HCT116 (cell line): ENCODE results near the gene OR2H2. TPM values are rescaled to one million over a fixed set of nuclear protein-coding genes. Genes with fewer than 3 reads are reported as not detected.

Source experiments
- ATAC-seq: fragments of 200-7000 bp; cut with Tn5 transposase; 2 replicates; pipeline ENCODE4 v1.9.1; 2020; ENCODE audit warnings: mild to moderate bottlenecking, moderate library complexity
- BruUV-seq: library from RNA; stranded (reverse); fragments of 400-500 nt; replicated peaks from 2 replicates; lab custom pipeline; 2021; lab: Mats Ljungman, UMichigan
- CTCF ChIA-PET: fragments of 300-600 bp; sonication (Branson Sonifier 250); formaldehyde crosslinking; loops from one replicate; lab custom pipeline; 2021; ENCODE audit warnings: antibody characterized with exemption; lab: Charles Lee
- POLR2A ChIA-PET: fragments of 300-600, 350-600 bp; sonication (Branson Sonifier 250); formaldehyde crosslinking; loops from one replicate; lab custom pipeline; 2021; ENCODE audit warnings: antibody characterized with exemption; lab: Charles Lee
- RAD21 ChIA-PET, 2 experiments: fragments of 300-600 bp; sonication (Branson Sonifier 250); formaldehyde crosslinking; loops; one replicate each; lab custom pipeline; 2023; ENCODE audit warnings: low total read pairs in 2 of 2; ENCODE audit not compliant: uncharacterized antibody in 2 of 2, unreplicated experiment in 2 of 2, low non-redundant PET in 1 of 2; lab: Charles Lee
- DNase-seq: peaks from one replicate; pipeline ENCODE4 v3.0.0-alpha.2; 2010; ENCODE audit warnings: low read depth, low spot score
- H2AFZ ChIP-seq: fragments of 200-600 bp; shearing (Covaris generic), sonication (generic); 2 replicates; pipeline ENCODE4 v1.6.1; 2017; ENCODE audit warnings: low read depth, mixed run types, mixed read lengths, antibody characterized with exemption, low read length; ENCODE audit not compliant: poor library complexity, severe bottlenecking
- H3K27ac ChIP-seq: 2 replicates; pipeline ENCODE4 v1.5.1; 2012; ENCODE audit warnings: low read depth, low read length
- H3K27me3 ChIP-seq: fragments of 200-600 bp; sonication (generic); 2 replicates; pipeline ENCODE4 v1.6.1; 2016; ENCODE audit warnings: mixed run types, low read length, mixed read lengths; ENCODE audit not compliant: insufficient read depth
- H3K36me3 ChIP-seq, 2 experiments: fragments of 200-500 bp in 1 of 2; fragments of 200-600 bp in 1 of 2; sonication (Bioruptor generic) in 1 of 2; sonication (generic) in 1 of 2; 2 replicates each; pipeline versions ENCODE4 v1.5.1 to v1.6.1; 2014 to 2016; ENCODE audit warnings: low read length in 2 of 2, inconsistent platforms in 1 of 2, mixed read lengths in 1 of 2, mixed run types in 1 of 2; ENCODE audit not compliant: insufficient read depth in 2 of 2, control insufficient read depth in 1 of 2
- H3K4me1 ChIP-seq, 2 experiments: fragments of 200-600 bp in 1 of 2; sonication (generic) in 1 of 2; 2 replicates each; pipeline versions ENCODE4 v1.5.1 to v1.6.1; 2012 to 2017; ENCODE audit warnings: low read length in 2 of 2, inconsistent platforms in 1 of 2, mild to moderate bottlenecking in 1 of 2, mixed read lengths in 1 of 2, mixed run types in 1 of 2, moderate library complexity in 1 of 2; ENCODE audit not compliant: insufficient read depth in 2 of 2, control insufficient read depth in 1 of 2
- H3K4me2 ChIP-seq: fragments of 200-600 bp; sonication (generic); 2 replicates; pipeline ENCODE4 v1.6.1; 2017; ENCODE audit warnings: mixed run types, low read length, mixed read lengths
- H3K4me3 ChIP-seq, 2 experiments: fragments of 200-600 bp in 1 of 2; sonication (generic) in 1 of 2; replicated peaks in 1 of 2; 2 replicates each; pipeline ENCODE4 v1.5.1; 2011 to 2016; ENCODE audit warnings: low read length in 2 of 2, control low read depth in 1 of 2, low read depth in 1 of 2, mild to moderate bottlenecking in 1 of 2, mixed read lengths in 1 of 2, mixed run types in 1 of 2
- H3K79me2 ChIP-seq: fragments of 200-600 bp; sonication (generic); 2 replicates; pipeline ENCODE4 v1.6.1; 2017; ENCODE audit warnings: mild to moderate bottlenecking, mixed run types, low read length, moderate library complexity, mixed read lengths; ENCODE audit not compliant: insufficient read depth
- H3K9ac ChIP-seq: fragments of 200-600 bp; sonication (generic); 2 replicates; pipeline ENCODE4 v1.6.1; 2016; ENCODE audit warnings: low read length, mixed read lengths
- H3K9me2 ChIP-seq: fragments of 200-600 bp; sonication (generic), shearing (Covaris generic); 2 replicates; pipeline ENCODE4 v1.6.1; 2017; ENCODE audit warnings: mixed run types, mild to moderate bottlenecking, moderate library complexity; ENCODE audit not compliant: insufficient read depth
- H3K9me3 ChIP-seq, 2 experiments: fragments of 200-500 bp in 1 of 2; fragments of 200-600 bp in 1 of 2; sonication (Bioruptor generic) in 1 of 2; sonication (generic) in 1 of 2; 2 replicates each; pipeline ENCODE4 v1.6.1; 2014 to 2017; ENCODE audit warnings: low read length in 2 of 2, mixed read lengths in 2 of 2, inconsistent platforms in 1 of 2, low read depth in 1 of 2, mild to moderate bottlenecking in 1 of 2, mixed run types in 1 of 2, moderate library complexity in 1 of 2; ENCODE audit not compliant: control insufficient read depth in 1 of 2, insufficient read depth in 1 of 2
- H4K20me1 ChIP-seq: fragments of 200-600 bp; sonication (generic), shearing (Covaris generic); 2 replicates; pipeline ENCODE4 v1.6.1; 2017; ENCODE audit warnings: mixed run types, mild to moderate bottlenecking, moderate library complexity; ENCODE audit not compliant: insufficient read depth
- CEBPB ChIP-seq: IDR thresholded peaks from 2 replicates; pipeline ENCODE4 v1.6.1; 2012; ENCODE audit warnings: low read depth
- POLR2A ChIP-seq: IDR thresholded peaks from 2 replicates; pipeline ENCODE4 v1.7.0; 2011; ENCODE audit warnings: borderline replicate concordance; ENCODE audit not compliant: insufficient read depth, insufficient read length; ENCODE audit errors: extremely low read depth
- TCF7L2 ChIP-seq: IDR thresholded peaks from 2 replicates; pipeline ENCODE4 v1.7.0; 2011; ENCODE audit warnings: borderline replicate concordance, inconsistent platforms; ENCODE audit not compliant: insufficient read depth, insufficient read length; ENCODE audit errors: extremely low read depth
- intact Hi-C: fragments of 100-400 bp; cut with micrococcal nuclease; formaldehyde crosslinking; loops from 2 replicates; pipeline ENCODE4 v1.10.0; 2022
- total RNA-seq: library from RNA; stranded (reverse); gene quantifications from one replicate; pipeline ENCODE4 v1.2.1, GENCODE V29; 2021; ENCODE audit not compliant: unreplicated experiment
- TF ChIP-seq, protein P1 (sequence below), 3 experiments: fragments of 200-600 bp in 1 of 3; sonication (generic) in 1 of 3; IDR thresholded peaks in 2 of 3; conservative IDR thresholded peaks in 1 of 3; 2 replicates each; pipeline ENCODE4 v1.5.1; 2012 to 2017; ENCODE audit warnings: low read depth in 2 of 3, low read length in 2 of 3, antibody characterized with exemption in 1 of 3, borderline replicate concordance in 1 of 3, control low read depth in 1 of 3, mild to moderate bottlenecking in 1 of 3, mixed read lengths in 1 of 3, mixed run types in 1 of 3, moderate library complexity in 1 of 3; ENCODE audit not compliant: insufficient read depth in 1 of 3
- TF ChIP-seq, protein P2 (sequence below): IDR thresholded peaks from 2 replicates; pipeline ENCODE4 v1.6.1; 2012

Gene OR2H2
- total RNA-seq, 1 experiment from 2014 or later = not detected

DNA sequence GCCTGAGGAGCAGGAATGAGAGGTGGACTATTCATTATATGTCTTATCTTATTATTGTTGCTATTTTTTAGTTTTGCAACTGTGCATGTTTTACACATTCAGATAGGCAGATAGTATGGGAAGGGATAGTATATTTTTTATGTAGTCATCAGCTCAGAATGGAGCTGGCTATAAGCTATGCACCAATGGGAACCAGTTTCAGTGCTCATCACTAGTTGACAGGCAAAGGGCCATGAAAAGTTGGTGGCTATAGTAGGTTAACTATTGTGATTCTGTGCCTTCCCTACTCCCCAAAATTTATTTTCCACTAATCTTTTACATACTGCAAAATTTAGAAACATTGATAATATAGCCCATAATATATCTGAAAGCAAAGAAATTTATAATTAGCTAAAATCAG lies 20.0 kb upstream of the OR2H2 start (continued):
- TF ChIP-seq, protein P1, sequence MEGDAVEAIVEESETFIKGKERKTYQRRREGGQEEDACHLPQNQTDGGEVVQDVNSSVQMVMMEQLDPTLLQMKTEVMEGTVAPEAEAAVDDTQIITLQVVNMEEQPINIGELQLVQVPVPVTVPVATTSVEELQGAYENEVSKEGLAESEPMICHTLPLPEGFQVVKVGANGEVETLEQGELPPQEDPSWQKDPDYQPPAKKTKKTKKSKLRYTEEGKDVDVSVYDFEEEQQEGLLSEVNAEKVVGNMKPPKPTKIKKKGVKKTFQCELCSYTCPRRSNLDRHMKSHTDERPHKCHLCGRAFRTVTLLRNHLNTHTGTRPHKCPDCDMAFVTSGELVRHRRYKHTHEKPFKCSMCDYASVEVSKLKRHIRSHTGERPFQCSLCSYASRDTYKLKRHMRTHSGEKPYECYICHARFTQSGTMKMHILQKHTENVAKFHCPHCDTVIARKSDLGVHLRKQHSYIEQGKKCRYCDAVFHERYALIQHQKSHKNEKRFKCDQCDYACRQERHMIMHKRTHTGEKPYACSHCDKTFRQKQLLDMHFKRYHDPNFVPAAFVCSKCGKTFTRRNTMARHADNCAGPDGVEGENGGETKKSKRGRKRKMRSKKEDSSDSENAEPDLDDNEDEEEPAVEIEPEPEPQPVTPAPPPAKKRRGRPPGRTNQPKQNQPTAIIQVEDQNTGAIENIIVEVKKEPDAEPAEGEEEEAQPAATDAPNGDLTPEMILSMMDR (IDR thresholded peaks at IDR 0.05 in 2 of 3, conservative IDR thresholded peaks at IDR 0.05 in 1 of 3; ENCODE audit: borderline replicate concordance in 1 of 3, insufficient read depth in 1 of 3, low read depth in 2 of 3, low read length in 2 of 3) = no peak
- no peak for TF ChIP-seq POLR2A
- no peak for TF ChIP-seq TCF7L2
- no peak for TF ChIP-seq CEBPB
- TF ChIP-seq, all 23 proteins: peak for 0

DNA sequence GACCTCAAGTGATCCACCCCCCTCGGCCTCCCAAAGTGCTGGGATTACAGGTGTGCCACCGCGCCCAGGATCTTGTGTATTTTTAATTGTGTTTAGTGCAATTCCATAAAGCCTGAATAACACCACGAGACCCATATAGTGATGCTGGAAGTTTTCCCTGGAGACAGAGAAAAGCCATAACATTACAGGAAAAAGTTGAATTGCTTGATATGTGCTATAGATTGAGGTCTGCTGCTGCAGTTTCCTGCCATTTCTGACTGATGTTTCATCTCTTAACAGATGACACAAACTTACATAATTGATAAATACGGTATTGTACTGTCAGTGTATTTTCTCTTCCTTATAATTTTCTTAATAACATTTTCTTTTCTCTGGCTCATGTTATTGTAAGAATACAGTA lies 18.1 kb upstream of the OR2H2 start:
- H2AFZ ChIP-seq = no peak overlapping the region
- no peaks in the 10 kb centered on the region for H3K79me2 ChIP-seq
- TF ChIP-seq, protein P1 (IDR thresholded peaks at IDR 0.05 in 2 of 3, conservative IDR thresholded peaks at IDR 0.05 in 1 of 3; ENCODE audit: borderline replicate concordance in 1 of 3, insufficient read depth in 1 of 3, low read depth in 2 of 3, low read length in 2 of 3) = no peak
- TF ChIP-seq TCF7L2 = no peak
- TF ChIP-seq, protein P2, sequence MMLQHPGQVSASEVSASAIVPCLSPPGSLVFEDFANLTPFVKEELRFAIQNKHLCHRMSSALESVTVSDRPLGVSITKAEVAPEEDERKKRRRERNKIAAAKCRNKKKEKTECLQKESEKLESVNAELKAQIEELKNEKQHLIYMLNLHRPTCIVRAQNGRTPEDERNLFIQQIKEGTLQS = no peak
- H3K27ac ChIP-seq = no peak overlapping the region
- peaks cover 4% of the 10 kb centered on the region; the same call in 1 of the 2 replicates for H3K27me3 ChIP-seq
- no peaks in the 10 kb centered on the region for H3K36me3 ChIP-seq
- no peaks in the 10 kb centered on the region for H3K4me1 ChIP-seq
- intact Hi-C loops = no loop called here
- H3K9me3 ChIP-seq = no peaks in the 10 kb centered on the region
- no peak overlapping the region for H3K9ac ChIP-seq
- ChIA-PET POLR2A (no interaction called here), CTCF (no interaction called here), RAD21 (no interaction called here)
- DNase-seq = no peak
- BruUV-seq = no TSS peak
- no peaks in the 10 kb centered on the region for H3K9me2 ChIP-seq
- ATAC-seq = no peak
- H3K4me3 ChIP-seq = no peak overlapping the region
- H3K4me2 ChIP-seq = no peak overlapping the region
- H4K20me1 ChIP-seq = no peaks in the 10 kb centered on the region
